ENCODE results near the gene ZBTB17. TPM values are rescaled to one million over a fixed set of nuclear protein-coding genes. Genes with fewer than 3 reads are reported as not detected.
A peak's percentile ranks its signal among the peaks of the same experiment; 100 is the strongest.

The ZBTB17 gene
- total and polyA plus RNA-seq, 9 of the 15 experiments (the other 6 are each of a cell fraction or from before 2014, with no cell fraction given), result 1.1 to 53.4 (median 29.6) TPM

- TF ChIP-seq HBP1 (CRISPR knock-in tag; IDR thresholded peaks at IDR 0.05) (0 out of 2 replicates have a peak, but pooled peaks have one; percentile 37), MBD2 (IDR thresholded peaks at IDR 0.05; ENCODE audit: borderline replicate concordance, low read depth) (no peak), RBM25 (IDR thresholded peaks at IDR 0.05; ENCODE audit: low read depth, low read length, severe bottlenecking) (no peak), EGR1 (conservative IDR thresholded peaks at IDR 0.05) (peak; percentile 90), SAP30 (IDR thresholded peaks at IDR 0.05; ENCODE audit: borderline replicate concordance, insufficient read depth, low read depth, low read length, poor library complexity, severe bottlenecking) (peak; percentile 84), E2F6 (IDR thresholded peaks at IDR 0.05; ENCODE audit: borderline replicate concordance in 1 of 2, extremely low read depth in 1 of 2, insufficient read depth in 1 of 2, insufficient read length in 1 of 2, low read depth in 1 of 2, low read length in 1 of 2, poor library complexity in 1 of 2, severe bottlenecking in 1 of 2) (peak; percentile 26 to 87), MCM3 (IDR thresholded peaks at IDR 0.05) (no peak), ZNF24 (IDR thresholded peaks at IDR 0.05) (peak; percentile 96), UBTF (IDR thresholded peaks at IDR 0.05; ENCODE audit: borderline replicate concordance in 1 of 2, low read depth in 2 of 2, low read length in 2 of 2) (peak in 1 of 2 experiments; percentile 73; a peak in 1 of 4 replicates), CBX1 (IDR thresholded peaks at IDR 0.05; ENCODE audit: low read depth) (0 out of 2 replicates have a peak, but pooled peaks have one; percentile 5), BRD9 (IDR thresholded peaks at IDR 0.05; ENCODE audit: low read depth, partially characterized antibody) (no peak), ZNF395 (CRISPR knock-in tag; IDR thresholded peaks at IDR 0.05) (peak; percentile 75; the same call in 1 of the 2 replicates), THAP12 (CRISPR knock-in tag; IDR thresholded peaks at IDR 0.05) (0 out of 2 replicates have a peak, but pooled peaks have one; percentile 36), RCOR1 (IDR thresholded peaks at IDR 0.05; ENCODE audit: borderline replicate concordance in 1 of 2, low read depth in 2 of 2, low read length in 2 of 2) (peak in 1 of 2 experiments; percentile 16; a peak in 1 of 4 replicates), CBX3 (IDR thresholded peaks at IDR 0.05; ENCODE audit: borderline replicate concordance in 1 of 2, low read length in 2 of 2) (peak in 1 of 2 experiments; percentile 22; a peak in 1 of 3 replicates), ZKSCAN1 (IDR thresholded peaks at IDR 0.05; ENCODE audit: low read depth, low read length) (peak; percentile 2; the same call in 1 of the 2 replicates)
Observed at GRCh38 chr1:15975358-15975804, 520 bp downstream of the ZBTB17 start (continued).

All from K562 (cell line).